ENCODE data around the gene MIF.
"Not testable (repeated sequence)": the region's sequence is repeated elsewhere in the genome, so short reads cannot be mapped to it uniquely, and the experiment has no call there.

MIF gene

GRCh38 chr22:23878219-23878618 lies 16.0 kb upstream of the MIF start:
- no peak for DNase-seq

GRCh38 chr22:23882370-23882769 lies 11.8 kb upstream of the MIF start:
- DNase-seq, result no peak

GRCh38 chr22:23883658-23884057 lies 10.5 kb upstream of the MIF start:
- DNase-seq, result no peak

- DNase-seq, result no peak
These were observed 10.0 kb upstream of the MIF start for GRCh38 chr22:23884140-23884539.

- DNase-seq, result no peak
These were observed 5.4 kb upstream of the MIF start for GRCh38 chr22:23888615-23889401.

- DNase-seq, result no peak
These were observed 4.6 kb upstream of the MIF start for GRCh38 chr22:23889620-23890019.

- DNase-seq, result no peak
These were observed 2.5 kb upstream of the MIF start for GRCh38 chr22:23891726-23892125.

GRCh38 chr22:23892130-23892529 lies 2.1 kb upstream of the MIF start:
- no peak for DNase-seq

- no peak for DNase-seq
These were observed 1.5 kb upstream of the MIF start for GRCh38 chr22:23892706-23893105.

- no peak for DNase-seq
These were observed 850 bp upstream of the MIF start for GRCh38 chr22:23893121-23893944.

- DNase-seq, result peak; percentile 90
These were observed 771 bp downstream of the MIF start for GRCh38 chr22:23894710-23895598.

GRCh38 chr22:23895599-23896144 lies 1.5 kb downstream of the MIF start:
- no peak for DNase-seq

GRCh38 chr22:23896166-23896522 lies 2.0 kb downstream of the MIF start:
- no peak for DNase-seq

- DNase-seq, result no peak
These were observed 2.5 kb downstream of the MIF start for GRCh38 chr22:23896523-23897186.

- no peak for DNase-seq
These were observed 3.1 kb downstream of the MIF start for GRCh38 chr22:23897320-23897719.

- DNase-seq, result no peak
These were observed 4.1 kb downstream of the MIF start for GRCh38 chr22:23898006-23898974.

- DNase-seq, result no peak
These were observed 5.0 kb downstream of the MIF start for GRCh38 chr22:23899042-23899745.

GRCh38 chr22:23900227-23900626 lies 6.0 kb downstream of the MIF start:
- DNase-seq, result not testable (repeated sequence)

- DNase-seq, result no peak
These were observed 7.4 kb downstream of the MIF start for GRCh38 chr22:23901600-23901999.

- no peak for DNase-seq
These were observed 9.3 kb downstream of the MIF start for GRCh38 chr22:23903328-23903971.
